Measurements from ENCODE around the gene HECTD1.

DNA sequence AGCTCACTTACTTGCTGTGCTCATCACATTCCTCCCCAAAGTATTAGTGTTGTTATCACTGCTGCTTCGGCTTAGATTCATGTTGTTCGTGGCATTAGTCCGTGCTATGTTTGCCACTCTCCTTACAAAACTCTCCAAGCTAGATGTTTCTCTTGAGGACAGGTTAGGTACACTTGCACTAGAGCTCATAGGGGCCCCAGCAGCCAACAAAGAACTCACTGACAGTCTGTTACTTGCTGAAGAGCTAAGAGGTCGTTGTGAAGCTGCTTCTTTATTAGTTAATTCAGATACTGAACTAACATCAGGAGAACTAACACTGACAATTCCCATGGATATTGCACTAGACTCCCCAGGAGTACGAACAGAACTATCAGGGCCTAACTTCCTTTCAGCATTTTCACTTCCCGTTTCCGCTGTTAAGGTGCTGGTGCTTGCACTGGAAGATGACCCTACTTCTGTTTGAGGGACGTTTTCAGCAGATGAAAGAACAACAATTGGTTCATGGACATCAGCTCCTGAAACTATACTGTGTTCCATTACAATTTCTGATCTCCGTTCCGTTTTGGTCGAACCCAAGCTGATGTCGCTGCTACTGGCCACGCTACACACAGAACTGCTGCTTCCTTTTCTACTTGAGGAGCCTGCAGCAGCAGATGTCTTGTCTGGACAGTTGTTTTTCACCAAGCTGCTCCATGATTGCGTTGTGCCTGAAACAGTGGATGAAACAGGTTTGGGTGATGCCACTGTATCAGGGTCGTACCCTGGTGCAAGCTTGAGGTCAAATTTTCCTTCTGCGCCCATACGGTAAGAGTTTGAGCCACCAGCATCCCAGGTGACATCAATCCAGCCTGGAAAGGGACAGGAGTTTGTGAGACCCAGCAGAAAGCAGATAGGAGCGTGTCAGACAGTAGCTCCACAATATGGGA lies 78.7 kb downstream of the HECTD1 start:
- no peak for TF ChIP-seq TAF1 (IDR thresholded peaks at IDR 0.05; ENCODE audit: low read depth, low read length)
- no peak for TF ChIP-seq POLR2A (IDR thresholded peaks at IDR 0.05; ENCODE audit: low read depth, low read length)
- no peak for TF ChIP-seq PAX5 (IDR thresholded peaks at IDR 0.05; ENCODE audit: insufficient read depth, low read length, severe bottlenecking)
- no peak for TF ChIP-seq POLR2AphosphoS5 (IDR thresholded peaks at IDR 0.05; ENCODE audit: low read depth, low read length)
- peak; percentile 99 for TF ChIP-seq SPI1 (IDR thresholded peaks at IDR 0.05; ENCODE audit: low read depth, low read length)
- no peak for TF ChIP-seq POU2F2 (IDR thresholded peaks at IDR 0.05; ENCODE audit: low read depth, low read length)

All from GM12891 (cell line).